Right lobe of liver (tissue), 6 donors: ENCODE results near the gene CROCC2. TPM values are rescaled to one million over a fixed set of nuclear protein-coding genes. Genes with fewer than 3 reads are reported as not detected.

Experiments used
- ATAC-seq, 4 donors: fragments of 200-7000 bp; cut with Tn5 transposase; one replicate each; pipeline ENCODE4 v1.9.1; 2020; ENCODE audit warnings: mild to moderate bottlenecking in 4 of 4, moderate library complexity in 4 of 4
- DNase-seq, 3 donors: peaks; one replicate each; pipeline ENCODE4 v3.0.0-alpha.2; 2020
- H3K27ac ChIP-seq, 3 donors: fragments of 200-600 bp; one replicate each; pipeline ENCODE4 v1.8.0; 2022
- H3K27me3 ChIP-seq, 2 donors: fragments of 200-600 bp; one replicate each; pipeline ENCODE4 v1.8.0; 2022
- H3K36me3 ChIP-seq, 4 donors: fragments of 200-600 bp; sonication (generic) in 1 of 4; one replicate each; pipeline versions ENCODE4 v1.5.1 to v1.8.0; 2017 to 2022; ENCODE audit warnings: control low read depth in 1 of 4
- H3K4me1 ChIP-seq, 4 donors: fragments of 200-600 bp; sonication (generic) in 1 of 4; one replicate each; pipeline versions ENCODE4 v1.5.1 to v1.8.0; 2017 to 2022; ENCODE audit warnings: control low read depth in 1 of 4
- H3K4me3 ChIP-seq, 3 donors: fragments of 200-600 bp; one replicate each; pipeline ENCODE4 v1.8.0; 2022
- H3K9me3 ChIP-seq, 4 donors: fragments of 200-600 bp; sonication (generic) in 1 of 4; one replicate each; pipeline versions ENCODE4 v1.5.1 to v1.8.0; 2017 to 2022; ENCODE audit warnings: control low read depth in 1 of 4
- CTCF ChIP-seq, 4 donors: fragments of 200-600 bp in 3 of 4; fragments of 450-650 bp in 1 of 4; IDR thresholded peaks; one replicate each; pipeline versions ENCODE4 v1.5.1 to v1.8.0; 2016 to 2022; ENCODE audit warnings: antibody characterized with exemption in 4 of 4, mild to moderate bottlenecking in 2 of 4
- POLR2A ChIP-seq: fragments of 450-650 bp; IDR thresholded peaks from one replicate; pipeline ENCODE4 v1.6.1; 2017; ENCODE audit warnings: antibody characterized with exemption, mild to moderate bottlenecking
- WGBS: methylation state at CpG from one replicate; pipeline ENCODE4 v1.1.6; 2018; ENCODE audit warnings: low coverage, low lambda C conversion rate; ENCODE audit not compliant: insufficient coverage; ENCODE audit errors: missing lambda C conversion rate; 5-methylcytosine and 5-hydroxymethylcytosine counted together
- intact Hi-C, 2 donors: fragments of 100-400 bp; cut with DNase I; formaldehyde crosslinking; loops; one replicate each; pipeline versions ENCODE4 v1.11.2 to v1.14.1; 2022
- total RNA-seq, 6 experiments: library from RNA; depleted of rRNA in 2 of 6; stranded (reverse); fragments of >200 nt in 2 of 6; fragmentation: NEBNext Ultra II Directional in 3 of 6; extraction: Animal tissue kit (Norgen Biotek cat#: 25700) in 3 of 6; gene quantifications; one replicate each; pipeline versions ENCODE4 v1.1.0 to v1.2.4, GENCODE V29; 2016 to 2023
- donor health status: DM: no; HTN: yes; CAD: no.
- donor health status: DM: no; HTN: no; CAD: no.
- donor health status: DM: no; HTN: no; CAD: no.
- donor health status: DM: no; HTN: yes; CAD: no.
- donor health status: DM: no; HTN: yes; CAD: no.

Gene CROCC2
- total RNA-seq, 6 experiments from 2014 or later = 0.06 to 0.15 (median 0.12) TPM; not detected in 1

GRCh38 chr2:240875228-240876034, 30.7 kb upstream of the CROCC2 start:
- Histone ChIP-seq H3K4me3 (peak overlapping the region in 1 of 3 donors; percentile 93), H3K4me1 (peaks cover 0 to 72% (median 23%) of the 10 kb centered on the region in 4 donors), H3K27ac (peak overlapping the region in 2 of 3 donors; percentile 26 to 77), H3K27me3 (no peaks in the 10 kb centered on the region), H3K36me3 (peaks cover 0 to 84% (median 29%) of the 10 kb centered on the region in 4 donors), H3K9me3 (no peaks in the 10 kb centered on the region)
- intact Hi-C loops = no loop called here
- TF ChIP-seq POLR2A = no peak
- TF ChIP-seq CTCF (IDR thresholded peaks at IDR 0.05) = no peak
- ATAC-seq (peak in 1 of 4 donors; percentile 1), DNase-seq (peak; percentile 27 to 72 (median 71))
- 48% methylated on average over 4 of the region's 22 CpGs for WGBS

DNA sequence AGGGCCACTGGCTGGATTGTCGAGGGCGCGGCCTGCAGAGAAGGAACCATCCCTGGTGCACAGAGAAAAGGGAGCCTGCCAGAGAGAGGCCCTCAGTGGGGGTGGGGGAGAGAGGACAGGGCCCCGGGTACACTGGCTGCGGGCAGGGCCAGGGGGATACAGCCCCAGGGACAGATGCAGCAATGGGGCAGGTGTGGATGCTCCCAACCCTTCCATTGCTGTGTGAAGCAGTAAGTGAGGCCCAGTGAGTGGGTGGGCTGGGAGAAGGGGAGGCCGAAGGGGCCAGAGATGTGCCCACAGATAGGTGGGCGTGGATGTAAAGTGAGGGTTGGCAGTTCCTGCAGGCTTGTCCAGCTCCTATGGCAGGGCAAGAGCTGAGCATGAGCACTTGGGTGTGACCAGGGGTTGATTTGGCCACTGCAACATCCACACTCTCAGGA, 30.1 kb upstream of the CROCC2 start:
- TF ChIP-seq CTCF (IDR thresholded peaks at IDR 0.05) (no peak), POLR2A (no peak)
- Histone ChIP-seq H3K4me3 (no peak overlapping the region), H3K4me1 (peaks cover 0 to 73% (median 26%) of the 10 kb centered on the region in 4 donors), H3K36me3 (peaks cover 0 to 81% (median 29%) of the 10 kb centered on the region in 4 donors), H3K27ac (peak overlapping the region in 1 of 3 donors; percentile 77), H3K27me3 (no peaks in the 10 kb centered on the region), H3K9me3 (no peaks in the 10 kb centered on the region)
- WGBS = 15% methylated on average over 4 of the region's 7 CpGs
- DNase-seq = peak in 2 of 3 donors; percentile 68 to 70
- intact Hi-C loops = no loop called here
- ATAC-seq = peak in 3 of 4 donors; percentile 1 to 5 (median 1)

GRCh38 chr2:240876475-240877251, 29.5 kb upstream of the CROCC2 start:
- Histone ChIP-seq H3K4me1 (peaks cover 0 to 77% (median 30%) of the 10 kb centered on the region in 4 donors), H3K27ac (peak overlapping the region in 2 of 3 donors; percentile 45 to 77), H3K9me3 (no peaks in the 10 kb centered on the region), H3K36me3 (peaks cover 0 to 81% (median 28%) of the 10 kb centered on the region in 4 donors), H3K4me3 (no peak overlapping the region), H3K27me3 (no peaks in the 10 kb centered on the region)
- DNase-seq = peak; percentile 89 to 94 (median 92)
- TF ChIP-seq POLR2A = peak; percentile 27
- no peak for TF ChIP-seq CTCF (IDR thresholded peaks at IDR 0.05)
- 27% methylated on average over 2 of the region's 18 CpGs for WGBS
- ATAC-seq = peak; percentile 45 to 72 (median 64)
- intact Hi-C loops = no loop called here

GRCh38 chr2:240877460-240878340, 28.4 kb upstream of the CROCC2 start:
- no peak overlapping the region for H3K4me3 ChIP-seq
- ATAC-seq = peak in 1 of 4 donors; percentile 1
- H3K9me3 ChIP-seq = no peaks in the 10 kb centered on the region
- H3K27me3 ChIP-seq = no peaks in the 10 kb centered on the region
- peaks cover 0 to 79% (median 26%) of the 10 kb centered on the region in 4 donors for H3K36me3 ChIP-seq
- intact Hi-C loops = no loop called here
- DNase-seq = peak in 2 of 3 donors; percentile 63 to 74
- TF ChIP-seq POLR2A = no peak
- TF ChIP-seq CTCF (IDR thresholded peaks at IDR 0.05) = no peak
- H3K27ac ChIP-seq = peak overlapping the region in 2 of 3 donors; percentile 45 to 77
- H3K4me1 ChIP-seq = peaks cover 0 to 81% (median 31%) of the 10 kb centered on the region in 4 donors
- 76% methylated on average over 8 of the region's 40 CpGs for WGBS
